ENCODE measurements around the gene NLN.

The NLN gene

DNA sequence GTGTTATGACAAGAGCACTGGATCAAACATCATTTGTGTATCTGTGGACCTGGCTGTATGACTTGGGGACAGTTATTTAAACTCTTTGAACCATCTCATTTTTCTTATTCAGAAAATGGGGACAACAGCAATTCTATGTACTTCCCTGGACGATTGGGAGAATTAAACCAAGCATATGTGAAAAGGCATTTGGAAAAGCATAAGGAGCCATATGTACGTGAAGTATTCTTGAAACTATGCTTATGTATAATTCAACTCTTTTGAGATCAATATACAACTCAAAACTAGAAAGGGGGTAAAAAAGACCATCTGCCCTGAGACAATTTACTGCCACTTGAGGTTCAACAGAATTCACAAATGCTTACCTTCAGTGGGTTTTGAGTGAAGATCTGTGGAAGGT lies 75.5 kb downstream of the NLN start:
- H3K79me2 ChIP-seq (ENCODE audit: control insufficient read depth, low read length) = no peaks in the 10 kb centered on the region
- peaks cover 14% of the 10 kb centered on the region for H3K36me3 ChIP-seq (ENCODE audit: control insufficient read depth, low read length)
- no peaks in the 10 kb centered on the region for H4K20me1 ChIP-seq (ENCODE audit: control insufficient read depth, insufficient read depth, low read depth, low read length)
- no peaks in the 10 kb centered on the region for H3K9me2 ChIP-seq (replicated peaks; ENCODE audit: control insufficient read depth, low read length)
- no peaks in the 10 kb centered on the region for H3K27me3 ChIP-seq (ENCODE audit: control insufficient read depth, low read length)
- no peaks in the 10 kb centered on the region for H3F3A ChIP-seq (ENCODE audit: control insufficient read depth, insufficient read depth)
- no peaks in the 10 kb centered on the region for H3K4me1 ChIP-seq (ENCODE audit: control insufficient read depth, low read length)
- peaks cover 8% of the 10 kb centered on the region; the same call in 1 of the 2 replicates for H3K9me3 ChIP-seq (ENCODE audit: control insufficient read depth, insufficient read depth, low read length)
- no peak overlapping the region for H3K4me2 ChIP-seq (ENCODE audit: low read length)
- H3K4me3 ChIP-seq (ENCODE audit: low read length) = no peak overlapping the region
- TF ChIP-seq EZH2phosphoT487 (IDR thresholded peaks at IDR 0.05; ENCODE audit: borderline replicate concordance, low read length) = no peak
- TF ChIP-seq, protein P1, sequence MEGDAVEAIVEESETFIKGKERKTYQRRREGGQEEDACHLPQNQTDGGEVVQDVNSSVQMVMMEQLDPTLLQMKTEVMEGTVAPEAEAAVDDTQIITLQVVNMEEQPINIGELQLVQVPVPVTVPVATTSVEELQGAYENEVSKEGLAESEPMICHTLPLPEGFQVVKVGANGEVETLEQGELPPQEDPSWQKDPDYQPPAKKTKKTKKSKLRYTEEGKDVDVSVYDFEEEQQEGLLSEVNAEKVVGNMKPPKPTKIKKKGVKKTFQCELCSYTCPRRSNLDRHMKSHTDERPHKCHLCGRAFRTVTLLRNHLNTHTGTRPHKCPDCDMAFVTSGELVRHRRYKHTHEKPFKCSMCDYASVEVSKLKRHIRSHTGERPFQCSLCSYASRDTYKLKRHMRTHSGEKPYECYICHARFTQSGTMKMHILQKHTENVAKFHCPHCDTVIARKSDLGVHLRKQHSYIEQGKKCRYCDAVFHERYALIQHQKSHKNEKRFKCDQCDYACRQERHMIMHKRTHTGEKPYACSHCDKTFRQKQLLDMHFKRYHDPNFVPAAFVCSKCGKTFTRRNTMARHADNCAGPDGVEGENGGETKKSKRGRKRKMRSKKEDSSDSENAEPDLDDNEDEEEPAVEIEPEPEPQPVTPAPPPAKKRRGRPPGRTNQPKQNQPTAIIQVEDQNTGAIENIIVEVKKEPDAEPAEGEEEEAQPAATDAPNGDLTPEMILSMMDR (IDR thresholded peaks at IDR 0.05; ENCODE audit: low read depth, low read length, poor library complexity, severe bottlenecking) = no peak
- H3K27ac ChIP-seq (ENCODE audit: low read depth, low read length) = no peak overlapping the region

DNA sequence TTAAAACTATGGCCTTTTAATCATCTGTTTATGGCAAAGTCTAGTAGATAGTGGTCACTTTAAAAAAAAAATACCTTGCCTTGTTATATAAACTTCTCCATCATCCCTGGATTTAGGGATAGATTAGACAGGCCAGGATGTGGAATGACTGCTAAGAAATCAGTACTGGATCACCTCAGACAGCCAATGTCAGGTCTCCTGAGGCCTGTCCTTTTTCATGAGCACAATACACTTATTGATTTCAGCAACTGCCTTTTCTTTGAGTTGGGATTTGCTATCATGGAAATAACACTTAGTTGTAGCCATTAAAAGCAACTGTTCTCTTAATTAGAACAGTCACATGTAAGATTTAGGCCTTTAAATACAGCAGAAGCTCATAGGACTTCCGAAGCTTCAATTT lies 77.9 kb downstream of the NLN start:
- H3K79me2 ChIP-seq (ENCODE audit: control insufficient read depth, low read length) = no peaks in the 10 kb centered on the region
- H3K27ac ChIP-seq (ENCODE audit: low read depth, low read length) = no peak overlapping the region
- H3K9me3 ChIP-seq (ENCODE audit: control insufficient read depth, insufficient read depth, low read length) = peaks cover 10% of the 10 kb centered on the region; the same call in 1 of the 2 replicates
- H3K9me2 ChIP-seq (replicated peaks; ENCODE audit: control insufficient read depth, low read length) = no peaks in the 10 kb centered on the region
- H3K27me3 ChIP-seq (ENCODE audit: control insufficient read depth, low read length) = no peaks in the 10 kb centered on the region
- no peaks in the 10 kb centered on the region for H3F3A ChIP-seq (ENCODE audit: control insufficient read depth, insufficient read depth)
- TF ChIP-seq, protein P1 (IDR thresholded peaks at IDR 0.05; ENCODE audit: low read depth, low read length, poor library complexity, severe bottlenecking) = no peak
- TF ChIP-seq EZH2phosphoT487 (IDR thresholded peaks at IDR 0.05; ENCODE audit: borderline replicate concordance, low read length) = no peak
- H3K36me3 ChIP-seq (ENCODE audit: control insufficient read depth, low read length) = peaks cover 15% of the 10 kb centered on the region
- no peak overlapping the region for H3K4me3 ChIP-seq (ENCODE audit: low read length)
- no peak overlapping the region for H3K4me2 ChIP-seq (ENCODE audit: low read length)
- no peaks in the 10 kb centered on the region for H4K20me1 ChIP-seq (ENCODE audit: control insufficient read depth, insufficient read depth, low read depth, low read length)
- no peaks in the 10 kb centered on the region for H3K4me1 ChIP-seq (ENCODE audit: control insufficient read depth, low read length)

- Histone ChIP-seq H3K36me3 (ENCODE audit: control insufficient read depth, low read length) (peaks cover 15% of the 10 kb centered on the region), H3K4me3 (ENCODE audit: low read length) (no peak overlapping the region), H3K4me1 (ENCODE audit: control insufficient read depth, low read length) (no peaks in the 10 kb centered on the region), H3K27me3 (ENCODE audit: control insufficient read depth, low read length) (no peaks in the 10 kb centered on the region), H3K4me2 (ENCODE audit: low read length) (no peak overlapping the region), H3K79me2 (ENCODE audit: control insufficient read depth, low read length) (no peaks in the 10 kb centered on the region), H3K27ac (ENCODE audit: low read depth, low read length) (no peak overlapping the region), H3K9me3 (ENCODE audit: control insufficient read depth, insufficient read depth, low read length) (peaks cover 10% of the 10 kb centered on the region; the same call in 1 of the 2 replicates), H3K9me2 (replicated peaks; ENCODE audit: control insufficient read depth, low read length) (no peaks in the 10 kb centered on the region), H4K20me1 (ENCODE audit: control insufficient read depth, insufficient read depth, low read depth, low read length) (no peaks in the 10 kb centered on the region), H3F3A (ENCODE audit: control insufficient read depth, insufficient read depth) (no peaks in the 10 kb centered on the region)
- no peak for TF ChIP-seq EZH2phosphoT487 (IDR thresholded peaks at IDR 0.05; ENCODE audit: borderline replicate concordance, low read length)
- TF ChIP-seq, protein P1 (IDR thresholded peaks at IDR 0.05; ENCODE audit: low read depth, low read length, poor library complexity, severe bottlenecking) = no peak
Measured at GRCh38 chr5:65800775-65801174, 78.8 kb downstream of the NLN start.

Measured in DOHH2 (cell line).